NCI-H460 (cell line): ENCODE measurements around the gene RWDD1. TPM values are rescaled to one million over a fixed set of nuclear protein-coding genes. Genes with fewer than 3 reads are reported as not detected.
"Not testable (repeated sequence)": the region's sequence is repeated elsewhere in the genome, so short reads cannot be mapped to it uniquely, and the experiment has no call there.

Experiments
- DNase-seq: peaks from one replicate; pipeline ENCODE4 v3.0.0-alpha.2; 2016; ENCODE audit warnings: low read depth; ENCODE audit errors: extremely low read depth
- total RNA-seq: library from RNA; depleted of rRNA; stranded (reverse); fragments of >200 nt; shearing (Covaris generic); gene quantifications from 2 replicates; pipeline ENCODE4 v1.2.3, GENCODE V29; 2014; rRNA removed

RWDD1 gene
- total RNA-seq, 1 experiment from 2014 or later, result 40.1 TPM

DNA sequence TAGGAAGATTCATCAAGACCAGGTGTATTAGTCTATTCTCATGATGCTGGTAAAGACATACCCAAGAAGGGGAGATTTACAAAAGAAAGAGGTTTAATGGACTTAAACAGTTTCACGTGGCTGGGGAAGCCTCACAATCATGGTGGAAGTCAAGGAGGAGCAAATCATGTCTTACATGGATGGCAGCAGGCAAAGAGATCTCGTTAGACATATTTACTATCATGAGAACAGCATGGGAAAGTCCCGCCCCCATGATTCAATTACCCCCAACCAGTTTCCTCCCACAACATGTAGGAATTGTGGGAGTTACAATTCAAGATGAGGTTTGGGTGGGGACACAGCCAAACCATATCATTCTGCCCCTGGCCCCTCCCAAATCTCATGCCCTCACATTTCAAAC, 32.6 kb downstream of the RWDD1 start:
- DNase-seq, result not testable (repeated sequence)

GRCh38 chr6:116604868-116605267, 33.6 kb downstream of the RWDD1 start:
- not testable (repeated sequence) for DNase-seq

GRCh38 chr6:116605935-116606334, 34.6 kb downstream of the RWDD1 start:
- DNase-seq, result no peak

DNA sequence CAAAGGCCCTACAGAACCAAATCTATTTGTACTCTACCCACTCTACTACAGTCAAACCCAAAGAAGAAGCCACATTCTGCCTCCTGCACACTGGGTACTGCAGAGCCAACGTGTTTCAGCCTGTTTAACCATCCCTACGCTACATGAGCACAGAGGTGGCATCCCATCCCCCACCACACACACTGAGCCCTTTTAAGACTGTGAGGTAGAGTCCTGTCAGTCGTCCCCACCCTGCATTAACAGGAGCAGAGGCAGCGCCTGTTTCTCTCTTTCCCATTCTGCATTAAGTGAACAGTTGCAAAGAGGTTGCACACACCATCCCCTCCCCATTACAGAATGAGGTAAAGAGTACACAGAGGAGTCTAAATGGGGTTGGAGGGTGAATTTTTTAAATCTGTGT, 39.8 kb downstream of the RWDD1 start:
- no peak for DNase-seq

DNA sequence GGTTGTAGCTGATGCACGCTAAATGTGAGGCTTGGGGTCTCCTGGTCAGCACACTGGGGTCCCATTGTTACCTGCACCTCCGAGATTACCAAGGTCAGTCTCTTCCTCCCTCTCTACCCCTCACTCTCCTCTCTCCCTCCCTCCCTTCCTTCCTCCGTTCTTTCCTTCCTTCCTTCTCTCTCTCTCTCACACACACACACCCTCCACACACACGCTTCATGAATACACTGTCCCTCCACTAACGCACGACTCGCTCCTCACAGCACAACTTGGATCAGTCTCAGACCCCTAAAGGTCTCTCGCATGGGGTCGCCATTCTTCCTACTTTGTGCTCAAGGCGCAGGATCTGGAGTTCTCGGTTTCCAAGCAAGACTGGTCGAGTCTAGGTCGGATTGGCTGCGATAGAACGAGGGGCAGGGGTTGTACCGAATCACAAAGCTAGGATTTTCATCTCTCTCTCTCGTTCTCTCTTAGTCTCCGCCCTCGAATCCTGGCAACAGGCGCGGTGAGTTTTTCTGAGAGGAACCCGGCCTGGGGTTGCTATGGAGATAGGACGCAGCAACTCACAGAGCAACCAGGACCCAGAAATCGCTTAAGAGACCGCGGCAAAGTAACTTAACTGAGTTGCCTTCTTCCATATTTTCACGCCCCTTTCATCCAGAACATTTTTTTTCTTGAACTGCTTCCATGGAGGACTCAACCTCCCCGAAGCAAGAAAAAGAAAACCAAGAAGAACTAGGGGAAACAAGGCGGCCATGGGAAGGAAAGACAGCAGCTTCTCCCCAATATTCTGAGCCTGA, 44.8 kb downstream of the RWDD1 start, which contains the start of gene RSPH4A:
Gene RSPH4A, plus strand, starts transcription at position 543 of the 800 bp plus-strand sequence. Its CDS starts 145 bp downstream, at position 688.
- DNase-seq, result peak; percentile 80

DNA sequence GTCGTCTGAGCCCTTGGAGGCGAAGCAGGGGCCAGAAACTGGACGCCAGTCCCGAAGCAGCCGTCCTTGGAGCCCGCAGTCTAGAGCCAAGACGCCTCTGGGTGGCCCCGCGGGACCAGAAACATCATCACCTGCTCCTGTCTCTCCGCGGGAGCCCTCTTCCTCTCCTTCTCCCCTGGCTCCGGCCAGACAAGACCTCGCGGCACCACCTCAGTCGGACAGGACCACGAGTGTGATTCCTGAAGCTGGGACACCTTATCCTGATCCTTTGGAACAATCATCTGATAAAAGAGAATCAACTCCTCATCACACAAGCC, 45.4 kb downstream of the RWDD1 start:
- DNase-seq, result no peak

DNA sequence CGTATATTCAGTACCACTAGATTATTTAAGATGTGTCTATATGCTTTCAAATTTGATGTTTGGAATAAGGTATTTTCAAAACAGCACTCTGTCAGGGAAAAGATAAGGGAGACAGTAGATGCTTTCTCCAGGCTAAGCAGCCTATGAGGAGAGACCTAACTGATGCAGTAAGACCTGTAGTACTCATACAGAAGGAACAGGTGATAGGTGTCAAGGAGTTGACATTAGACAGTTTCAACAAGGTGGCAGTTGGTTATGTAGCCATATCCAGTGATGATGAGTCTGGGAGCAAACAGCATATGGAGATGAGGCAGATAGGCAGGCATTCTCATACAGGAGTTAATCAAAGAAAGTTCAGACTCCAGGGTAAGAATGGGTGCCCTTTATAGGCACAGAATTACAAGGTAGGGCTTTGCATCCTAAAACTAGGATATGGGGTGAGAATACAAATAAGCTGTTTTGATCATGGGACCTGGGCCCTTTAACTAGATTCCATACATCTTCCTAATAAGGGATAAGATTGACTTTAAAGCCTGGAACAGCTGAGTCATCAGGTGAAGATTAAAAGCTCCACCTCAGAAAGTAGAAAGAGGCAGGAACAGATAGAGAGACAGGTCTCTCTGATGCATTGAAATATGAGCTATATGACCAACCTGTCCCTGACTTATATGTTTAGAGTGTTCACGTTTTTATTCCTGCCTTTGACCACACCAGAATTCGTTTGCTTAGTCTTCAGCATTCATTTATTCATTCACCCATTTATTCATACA, 52.9 kb downstream of the RWDD1 start:
- DNase-seq, result no peak

- DNase-seq, result no peak
These were observed 54.6 kb downstream of the RWDD1 start for GRCh38 chr6:116625872-116626271.

DNA sequence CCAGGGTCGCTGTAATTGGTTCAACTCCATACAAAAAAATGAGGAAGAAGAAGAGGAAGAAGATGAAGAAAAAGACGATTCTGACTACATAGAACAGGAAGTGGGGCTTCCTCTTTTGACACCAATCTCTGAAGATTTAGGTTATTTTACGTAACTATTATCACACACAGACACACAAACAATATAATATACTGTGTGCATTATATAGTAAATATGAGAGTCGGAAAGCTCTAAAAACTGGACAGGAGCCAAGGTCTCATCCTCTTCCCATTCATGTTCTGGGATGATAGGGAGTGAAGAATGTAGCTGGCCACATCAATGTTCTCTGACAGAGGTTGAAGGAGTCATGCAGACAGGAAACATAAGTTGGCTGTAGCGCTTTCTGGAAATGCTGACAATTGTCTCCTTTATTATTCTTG, 58.3 kb downstream of the RWDD1 start:
- no peak for DNase-seq

- no peak for DNase-seq
These were observed 60.2 kb downstream of the RWDD1 start for GRCh38 chr6:116631379-116631990.

GRCh38 chr6:116633685-116634084, 62.4 kb downstream of the RWDD1 start:
- peak; percentile 9 for DNase-seq

Other genes with a start within 250 kb of the RWDD1 start
- 8.2 TPM in 2 replicates for gene DSE, start 200.6 kb upstream of the RWDD1 start, total RNA-seq
- gene CALHM6, start 110.1 kb upstream of the RWDD1 start, total RNA-seq, result 0.45 TPM in 1 of 2 replicates, not detected in the other
- gene CALHM5, start 59.9 kb upstream of the RWDD1 start, total RNA-seq, result 0.03 and 0.05 TPM in 2 replicates
- gene TRAPPC3L, start 25.8 kb upstream of the RWDD1 start, total RNA-seq, result not detected in 2 replicates
- gene CALHM4, start 17.8 kb upstream of the RWDD1 start, total RNA-seq, result not detected in 2 replicates
- not detected in 2 replicates for gene RSPH4A, start 45.0 kb downstream of the RWDD1 start, total RNA-seq
- 9.9 and 11.8 TPM in 2 replicates for gene ZUP1, start 97.3 kb downstream of the RWDD1 start, total RNA-seq
- 5.3 and 6.1 TPM in 2 replicates for gene KPNA5, start 109.7 kb downstream of the RWDD1 start, total RNA-seq
- 0.32 TPM in 1 of 2 replicates, not detected in the other for gene FAM162B, start 194.2 kb downstream of the RWDD1 start, total RNA-seq